ENCODE results near the gene WIPF3.
"Not testable (repeated sequence)": the region's sequence is repeated elsewhere in the genome, so short reads cannot be mapped to it uniquely, and the experiment has no call there.

The WIPF3 gene

DNA sequence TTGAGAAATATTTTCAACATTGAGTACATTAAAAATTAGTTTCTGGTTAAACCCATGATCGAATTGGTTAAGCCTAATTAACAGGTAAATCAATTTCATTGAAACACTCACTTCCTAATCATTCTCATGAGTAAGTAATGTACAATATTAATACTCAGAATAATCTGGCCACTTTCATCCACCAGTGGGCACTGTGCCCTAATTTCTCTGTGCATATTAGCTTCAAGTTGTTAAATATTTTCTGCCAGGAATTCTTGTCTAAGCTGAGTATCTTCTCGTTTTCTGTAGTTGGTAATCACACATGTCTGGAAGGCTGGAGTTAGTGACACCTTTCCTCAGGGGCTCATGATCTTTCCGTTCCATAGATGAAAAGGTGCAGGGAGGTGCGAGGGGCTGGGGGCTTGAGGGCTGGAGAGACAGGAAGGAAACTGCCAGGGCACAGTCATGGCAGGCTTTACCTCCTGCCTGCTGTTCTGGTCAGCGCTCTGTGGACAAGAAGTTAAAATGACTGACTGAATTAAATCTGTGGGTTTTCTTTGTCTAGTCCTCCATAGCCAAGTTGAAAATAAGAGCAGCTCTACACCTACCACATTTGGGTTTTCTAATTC lies 71.9 kb downstream of the WIPF3 start:
- DNase-seq (ENCODE audit: low read depth in 1 of 2, low spot score in 1 of 2), result no peak

DNA sequence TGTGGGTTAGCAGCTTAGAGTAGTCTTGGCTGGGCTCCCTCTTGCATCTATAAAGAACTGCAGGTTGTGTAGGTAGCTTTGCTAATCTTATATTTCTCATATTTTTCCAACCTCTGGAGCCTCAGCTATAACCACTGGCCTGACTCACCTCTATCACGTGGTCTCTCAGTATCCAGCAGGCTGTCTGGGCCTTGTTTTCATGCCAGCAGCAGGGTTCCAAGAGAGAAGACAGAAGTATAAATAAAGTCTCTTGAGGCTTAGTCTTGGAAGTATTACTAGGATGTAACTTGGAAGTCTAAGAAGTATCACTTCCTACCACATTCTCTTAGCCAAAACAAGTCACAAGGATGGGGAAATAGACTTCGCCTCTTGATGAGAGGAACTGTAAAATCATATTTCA lies 73.3 kb downstream of the WIPF3 start:
- DNase-seq (ENCODE audit: low read depth in 1 of 2, low spot score in 1 of 2), result no peak

DNA sequence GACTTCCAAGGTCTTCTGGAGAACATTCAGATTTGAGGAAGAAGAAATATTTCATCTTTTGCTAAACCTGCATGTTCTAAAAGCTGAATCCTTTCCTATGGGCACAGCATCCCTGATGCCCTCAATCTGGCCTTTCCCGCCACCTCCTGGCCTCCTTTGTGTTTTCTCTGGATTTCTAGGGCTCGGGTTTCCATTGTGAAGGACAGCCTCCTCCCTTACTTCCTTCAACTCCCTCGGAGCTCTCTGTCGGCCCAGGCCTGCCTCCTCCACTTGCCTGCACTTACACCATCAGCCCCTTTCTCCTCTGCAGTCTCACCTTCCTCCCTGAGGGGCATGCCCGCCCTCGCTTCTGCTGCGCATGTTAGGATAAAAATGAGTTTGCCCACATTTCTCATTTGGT lies 75.4 kb downstream of the WIPF3 start:
- DNase-seq (ENCODE audit: low read depth in 1 of 2, low spot score in 1 of 2), result no peak

DNA sequence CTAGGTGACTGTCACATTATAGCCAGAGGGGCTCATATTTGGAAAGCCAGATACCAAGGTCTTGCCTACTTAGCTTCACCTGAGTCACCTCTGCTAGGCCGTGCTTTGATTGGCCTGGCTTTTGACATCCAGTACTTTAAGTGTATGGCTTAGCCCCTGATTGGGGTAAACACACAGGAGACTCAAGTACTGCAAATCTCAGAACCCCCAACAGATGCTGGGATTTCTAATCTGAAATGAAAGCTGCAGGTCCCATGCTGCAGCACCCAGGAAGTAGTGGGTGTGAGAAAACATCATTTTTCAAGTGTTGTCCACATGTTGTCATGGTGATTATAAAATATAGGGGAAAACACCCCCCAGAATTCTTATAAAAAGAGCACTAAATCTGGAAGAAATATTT lies 76.2 kb downstream of the WIPF3 start:
- no peak for DNase-seq (ENCODE audit: low read depth in 1 of 2, low spot score in 1 of 2)

DNA sequence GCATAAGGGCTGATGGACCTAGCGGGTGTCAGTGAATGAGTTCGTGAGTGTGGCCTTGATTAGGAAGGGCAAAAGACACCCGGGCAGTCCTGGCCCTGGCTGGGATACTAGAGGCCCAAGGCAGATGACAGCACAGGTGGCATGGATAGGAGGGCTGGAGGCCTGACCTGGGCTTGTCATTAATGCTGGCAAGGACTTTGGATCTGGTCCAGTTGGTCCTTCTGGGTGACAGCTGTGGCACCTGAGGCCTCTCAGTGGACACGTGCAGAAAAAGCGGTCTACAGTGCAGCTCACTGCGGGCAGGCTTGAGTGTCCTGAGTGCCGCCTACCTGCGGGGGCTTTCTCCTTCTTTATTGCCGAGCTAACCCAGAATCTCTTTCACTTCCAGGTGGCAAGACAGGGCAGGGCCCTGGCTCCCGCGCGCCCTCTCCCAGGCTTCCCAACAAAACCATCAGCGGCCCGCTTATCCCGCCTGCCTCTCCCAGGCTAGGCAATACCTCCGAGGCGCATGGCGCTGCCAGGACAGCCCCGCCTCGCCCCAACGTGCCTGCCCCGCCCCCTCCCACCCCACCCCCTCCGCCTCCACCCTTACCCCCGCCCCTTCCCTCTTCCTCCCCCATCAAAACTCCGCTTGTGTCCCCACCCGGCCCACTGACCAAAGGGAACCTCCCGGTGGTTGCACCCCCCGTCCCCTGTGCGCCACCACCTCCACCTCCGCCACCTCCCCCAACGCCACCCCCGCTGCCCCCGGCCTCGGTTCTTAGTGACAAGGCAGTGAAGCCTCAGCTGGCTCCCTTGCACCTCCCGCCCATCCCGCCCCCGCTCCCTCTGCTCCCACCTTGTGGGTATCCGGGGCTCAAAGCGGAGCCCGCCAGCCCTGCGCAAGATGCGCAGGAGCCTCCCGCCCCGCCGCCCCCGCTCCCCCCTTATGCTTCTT lies 77.4 kb downstream of the WIPF3 start:
- DNase-seq (ENCODE audit: low read depth in 1 of 2, low spot score in 1 of 2), result no peak

DNA sequence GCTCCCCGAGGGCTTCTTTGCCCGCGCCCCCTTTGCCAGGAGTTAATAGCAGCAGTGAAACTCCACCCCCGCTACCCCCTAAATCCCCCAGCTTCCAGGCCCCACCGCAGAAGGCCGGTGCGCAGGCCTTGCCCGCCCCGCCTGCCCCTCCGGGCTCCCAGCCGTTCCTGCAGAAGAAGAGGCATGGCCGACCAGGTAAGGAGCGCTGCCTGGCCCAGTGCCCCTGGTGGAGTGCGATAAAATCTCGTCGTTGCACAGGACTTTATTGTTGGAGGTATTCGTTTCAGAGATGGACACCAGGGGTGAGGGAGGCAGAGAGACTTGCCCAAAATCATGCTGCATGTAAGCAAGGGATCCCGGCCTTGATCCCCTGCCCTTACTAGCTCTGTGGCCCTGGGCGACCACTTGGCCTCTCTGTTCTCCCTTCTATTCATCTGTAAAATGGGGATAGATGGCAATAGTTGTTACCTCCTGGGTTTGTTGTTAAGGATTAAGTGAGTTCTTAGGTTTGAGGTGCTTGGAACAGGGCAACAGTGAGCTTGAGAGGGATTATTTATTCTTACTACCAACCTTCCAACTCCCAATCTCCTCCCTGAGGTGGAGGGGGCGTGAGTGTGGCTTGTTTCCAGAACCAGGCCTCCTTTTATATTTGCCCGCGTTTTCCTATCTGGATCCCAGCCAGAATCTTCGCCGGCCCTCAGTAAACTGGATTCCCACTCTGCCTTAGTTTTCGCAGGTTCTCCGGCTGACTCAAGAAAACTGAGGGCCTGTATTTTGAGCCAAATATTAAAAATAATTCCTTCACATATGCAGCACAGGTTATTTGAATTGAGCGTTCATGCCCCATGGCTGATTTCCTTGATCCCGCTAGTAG lies 78.3 kb downstream of the WIPF3 start:
- no peak for DNase-seq (ENCODE audit: low read depth in 1 of 2, low spot score in 1 of 2)

DNA sequence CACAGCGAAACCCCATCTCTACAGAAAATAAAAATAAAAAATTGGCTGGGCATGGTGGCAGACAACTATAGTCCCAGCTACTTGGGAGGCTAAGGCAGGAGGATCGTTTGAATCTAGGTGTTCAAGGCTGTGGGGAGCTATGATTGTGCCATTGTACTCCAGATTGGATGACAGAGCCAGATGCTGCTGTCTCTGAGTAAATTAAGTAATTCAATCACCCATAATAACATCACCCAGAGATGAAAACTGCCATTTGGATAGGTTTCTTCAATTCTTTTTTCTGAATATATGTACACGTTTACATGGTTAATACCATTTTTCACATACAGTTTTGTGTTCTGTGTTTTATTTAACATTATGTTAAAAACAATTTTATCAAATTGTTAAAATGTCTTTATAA lies 79.3 kb downstream of the WIPF3 start:
- DNase-seq (ENCODE audit: low read depth in 1 of 2, low spot score in 1 of 2), result no peak

DNA sequence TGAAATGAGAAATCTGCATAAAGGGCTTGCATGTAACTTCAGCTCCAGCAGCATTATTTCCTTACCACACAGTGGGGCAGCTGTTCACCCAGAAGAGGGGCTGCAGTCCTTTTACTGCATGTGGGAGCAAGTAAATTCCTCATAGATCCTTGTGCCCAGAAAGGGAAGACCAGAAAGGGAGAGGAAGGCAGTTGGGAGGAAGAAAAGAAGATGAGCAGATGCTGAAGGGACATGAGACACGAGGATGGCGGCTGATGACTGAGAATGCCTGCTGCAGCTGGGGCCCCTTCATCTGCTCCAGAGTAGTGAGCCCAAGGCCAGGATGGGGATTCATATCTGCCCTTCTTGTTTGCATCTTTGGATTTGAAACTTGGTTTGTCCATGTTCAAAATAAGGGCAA lies 80.5 kb downstream of the WIPF3 start:
- DNase-seq (ENCODE audit: low read depth in 1 of 2, low spot score in 1 of 2), result no peak

DNA sequence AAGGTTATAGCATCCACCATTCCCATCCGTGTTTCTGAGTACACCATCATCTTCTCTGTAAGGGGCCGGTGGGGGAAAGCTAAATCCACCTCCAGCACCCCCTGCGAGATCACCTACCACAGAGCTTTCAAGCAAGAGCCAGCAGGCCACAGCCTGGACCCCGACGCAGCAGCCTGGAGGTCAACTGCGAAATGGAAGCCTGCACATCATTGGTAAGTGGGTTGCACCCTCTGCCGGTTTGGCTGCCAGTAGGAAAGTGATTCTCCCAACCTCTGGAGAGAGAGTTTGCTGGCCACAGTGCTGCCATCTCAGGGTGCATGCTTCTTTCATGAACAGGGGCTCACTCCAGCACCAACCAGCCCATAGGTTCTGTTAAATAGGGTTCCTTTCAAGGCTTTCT lies 81.7 kb downstream of the WIPF3 start:
- DNase-seq (ENCODE audit: low read depth in 1 of 2, low spot score in 1 of 2), result no peak

DNA sequence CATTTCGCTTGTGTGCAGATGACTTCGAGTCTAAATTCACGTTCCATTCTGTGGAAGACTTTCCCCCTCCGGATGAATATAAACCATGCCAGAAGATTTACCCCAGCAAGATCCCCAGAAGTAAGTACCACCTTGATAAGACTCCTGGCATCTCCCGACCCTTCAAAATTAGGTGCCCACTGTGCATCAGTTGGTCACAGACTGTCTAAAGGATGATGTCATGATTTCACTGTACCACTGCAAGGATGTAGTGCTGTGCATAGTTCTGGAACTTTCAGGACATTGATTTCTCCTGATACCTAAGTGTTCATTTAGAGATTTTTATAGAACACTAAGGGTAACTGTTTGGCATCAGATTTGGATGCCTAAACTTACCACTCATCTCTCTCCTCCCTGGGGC lies 83.0 kb downstream of the WIPF3 start:
- no peak for DNase-seq (ENCODE audit: low read depth in 1 of 2, low spot score in 1 of 2)

DNA sequence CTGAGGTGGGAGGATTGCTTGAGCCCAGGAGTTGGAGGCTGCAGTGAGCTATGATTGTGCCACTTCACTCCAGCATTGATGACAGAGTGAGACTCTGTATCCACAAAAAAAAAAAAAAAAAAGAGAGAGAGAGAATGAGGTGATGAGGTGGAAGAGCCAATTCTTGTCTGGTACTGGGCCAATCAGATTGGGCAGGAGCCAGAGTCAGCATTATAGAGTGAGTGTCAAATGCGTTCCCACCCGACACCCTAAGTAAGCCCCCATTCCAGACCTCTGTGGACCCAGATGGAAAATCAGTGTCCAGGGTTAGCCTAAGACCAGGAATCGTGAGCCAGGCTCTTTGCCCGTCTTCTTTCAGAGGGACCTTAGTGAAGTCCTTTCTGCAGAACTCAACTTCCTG lies 83.9 kb downstream of the WIPF3 start:
- DNase-seq (ENCODE audit: low read depth in 1 of 2, low spot score in 1 of 2), result no peak

DNA sequence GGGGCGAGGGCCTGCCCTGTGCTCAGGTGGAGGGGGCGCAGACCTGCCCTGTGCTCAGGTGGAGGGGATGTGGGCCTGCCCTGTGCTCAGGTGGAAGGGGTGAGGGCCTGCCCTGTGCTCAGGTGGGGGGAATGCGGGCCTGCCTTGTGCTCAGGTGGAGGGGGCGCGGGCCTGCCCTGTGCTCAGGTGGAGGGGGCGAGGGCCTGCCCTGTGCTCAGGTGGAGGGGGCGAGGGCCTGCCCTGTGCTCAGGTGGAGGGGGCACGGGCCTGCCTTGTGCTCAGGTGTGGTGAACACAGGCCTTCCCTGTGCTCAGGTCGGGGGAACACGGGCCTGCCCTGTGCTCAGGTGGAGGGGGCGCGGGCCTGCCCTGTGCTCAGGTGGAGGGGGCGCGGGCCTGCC lies 84.5 kb downstream of the WIPF3 start:
- not testable (repeated sequence) for DNase-seq (ENCODE audit: low read depth in 1 of 2, low spot score in 1 of 2)

DNA sequence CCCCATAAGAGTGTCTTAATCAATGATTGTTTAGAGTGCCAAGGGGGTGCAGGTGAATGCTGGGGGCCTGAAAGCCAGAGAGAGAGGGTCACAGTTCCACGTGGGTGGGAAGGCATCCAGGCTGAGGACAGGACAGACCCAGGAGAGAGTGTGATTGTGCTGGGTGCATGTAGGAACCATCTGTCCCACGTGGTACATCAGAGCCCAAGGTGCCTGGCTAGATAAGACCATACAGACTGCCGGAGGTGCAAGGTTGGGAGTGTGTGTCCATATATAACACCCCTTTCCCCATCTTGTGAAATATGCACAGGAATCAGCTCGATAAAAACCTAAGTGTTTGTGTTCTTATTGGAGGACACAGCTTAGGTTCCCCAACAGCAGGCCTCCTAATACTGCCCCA lies 85.5 kb downstream of the WIPF3 start:
- DNase-seq (ENCODE audit: low read depth in 1 of 2, low spot score in 1 of 2), result no peak

DNA sequence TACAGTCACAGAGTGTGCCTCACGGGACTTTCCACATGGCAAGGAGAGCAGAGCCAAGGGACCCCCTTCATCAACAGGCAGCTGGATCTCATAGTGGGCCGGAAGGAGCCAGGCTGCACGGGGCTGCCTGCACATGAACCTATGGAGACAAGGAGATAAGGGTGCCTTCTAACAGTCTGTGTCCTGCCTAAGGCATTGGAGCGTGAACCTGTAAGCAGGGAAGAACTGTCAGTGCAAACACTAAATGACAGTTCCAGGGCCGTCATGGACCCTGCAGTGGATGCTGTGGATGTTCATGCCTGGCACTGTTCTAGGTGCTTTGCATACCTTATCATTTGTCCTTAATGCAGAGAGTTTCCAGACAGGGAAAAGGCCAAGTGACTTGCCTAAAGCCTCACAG lies 85.9 kb downstream of the WIPF3 start:
- no peak for DNase-seq (ENCODE audit: low read depth in 1 of 2, low spot score in 1 of 2)

DNA sequence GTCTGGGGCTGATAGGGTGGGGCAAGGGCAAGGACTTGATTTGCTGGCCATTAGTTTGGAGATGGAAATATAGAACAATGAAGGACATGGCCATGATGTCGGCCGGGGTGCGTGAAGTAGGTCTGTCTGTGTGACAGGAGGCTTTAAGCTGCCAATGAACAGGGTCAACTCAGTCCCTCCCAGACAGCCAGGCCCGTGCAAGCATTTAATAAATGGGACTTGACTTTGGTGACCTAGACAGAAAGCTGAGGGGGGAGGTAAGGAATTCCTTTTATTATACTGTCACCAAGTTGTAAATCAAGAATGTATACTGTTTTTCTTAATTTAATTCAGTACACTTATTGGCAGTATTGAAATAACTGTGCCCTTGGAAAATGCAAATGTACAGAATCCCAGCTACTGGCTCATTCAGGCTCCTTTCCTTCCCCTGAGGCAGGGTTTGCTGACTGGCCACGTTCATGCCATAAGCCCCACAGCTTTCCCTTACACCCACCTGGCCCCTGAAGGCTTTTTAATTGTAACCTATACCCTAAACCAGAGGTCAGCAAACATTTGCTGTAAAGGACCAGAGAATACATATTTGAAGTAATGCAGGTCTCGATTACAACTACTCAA lies 87.2 kb downstream of the WIPF3 start:
- no peak for DNase-seq (ENCODE audit: low read depth in 1 of 2, low spot score in 1 of 2)

DNA sequence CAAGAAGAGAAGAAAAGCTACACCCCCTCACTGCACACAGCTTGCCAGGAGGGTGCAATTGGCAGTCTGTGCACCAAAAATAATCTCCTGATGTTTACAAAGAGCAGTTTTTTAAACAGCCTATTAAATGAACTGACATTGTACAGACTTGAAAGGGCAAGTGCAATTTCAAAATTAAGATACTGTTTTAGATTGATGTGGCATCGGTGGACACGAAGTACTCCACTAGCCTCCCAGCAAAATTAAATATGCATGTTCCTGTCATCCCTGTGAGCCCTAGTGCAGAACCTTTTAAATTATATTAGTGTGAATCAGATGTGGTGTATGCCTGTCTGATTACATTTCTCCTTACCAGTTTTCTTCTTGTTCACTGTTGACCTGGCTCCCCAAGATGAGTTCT lies 87.9 kb downstream of the WIPF3 start:
- DNase-seq (ENCODE audit: low read depth in 1 of 2, low spot score in 1 of 2), result no peak

DNA sequence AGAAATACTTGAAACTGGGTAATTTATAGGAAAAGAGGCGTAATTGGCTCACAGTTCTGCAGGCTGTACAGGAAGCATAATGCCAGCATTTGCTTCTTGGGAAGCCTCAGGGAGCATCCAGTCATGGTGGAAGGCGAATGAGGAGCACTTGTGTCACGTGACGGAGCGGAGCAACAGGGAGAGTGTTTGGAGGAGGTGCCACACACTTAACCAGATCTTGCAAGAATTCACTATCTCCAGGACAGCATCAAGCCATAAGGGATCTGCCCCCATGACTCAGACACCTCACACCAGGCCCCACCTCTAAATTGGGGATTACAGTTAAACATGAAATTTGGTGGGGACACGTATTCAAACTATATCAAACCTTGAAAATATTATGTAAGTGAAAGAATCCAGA lies 89.3 kb downstream of the WIPF3 start:
- DNase-seq (ENCODE audit: low read depth in 1 of 2, low spot score in 1 of 2), result no peak

DNA sequence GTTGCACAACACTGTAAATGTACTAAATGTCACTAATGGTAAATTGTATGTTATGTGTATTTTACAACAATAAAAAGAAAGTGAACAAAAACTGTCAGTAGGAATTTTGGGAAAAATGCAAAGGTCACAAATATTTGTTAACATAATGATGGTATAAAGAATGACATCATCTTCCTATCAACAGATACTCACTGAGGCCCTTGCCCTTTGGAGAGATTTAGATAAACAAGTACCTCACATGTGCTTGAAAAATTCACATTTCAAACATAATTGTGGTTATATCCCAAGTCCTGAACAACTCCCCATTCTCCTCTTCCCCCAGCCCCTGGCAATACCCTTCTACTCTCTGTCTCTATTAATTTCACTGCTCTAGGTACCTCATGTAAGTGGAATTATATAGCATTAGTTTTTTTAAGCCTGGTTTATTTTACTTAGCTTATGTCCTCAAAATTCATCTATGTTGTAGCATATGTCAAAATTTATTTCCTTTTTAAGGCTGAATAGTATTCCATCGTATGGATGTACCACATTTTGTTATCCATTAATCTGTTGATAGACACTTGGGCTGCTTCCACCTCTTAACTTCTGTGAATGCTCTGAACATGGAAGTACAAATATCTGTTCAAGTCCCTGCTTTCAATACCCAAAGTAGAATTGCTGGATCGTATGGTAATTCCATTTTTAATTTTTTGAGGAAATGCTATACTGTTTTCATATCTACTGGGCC lies 90.5 kb downstream of the WIPF3 start:
- no peak for DNase-seq (ENCODE audit: low read depth in 1 of 2, low spot score in 1 of 2)

DNA sequence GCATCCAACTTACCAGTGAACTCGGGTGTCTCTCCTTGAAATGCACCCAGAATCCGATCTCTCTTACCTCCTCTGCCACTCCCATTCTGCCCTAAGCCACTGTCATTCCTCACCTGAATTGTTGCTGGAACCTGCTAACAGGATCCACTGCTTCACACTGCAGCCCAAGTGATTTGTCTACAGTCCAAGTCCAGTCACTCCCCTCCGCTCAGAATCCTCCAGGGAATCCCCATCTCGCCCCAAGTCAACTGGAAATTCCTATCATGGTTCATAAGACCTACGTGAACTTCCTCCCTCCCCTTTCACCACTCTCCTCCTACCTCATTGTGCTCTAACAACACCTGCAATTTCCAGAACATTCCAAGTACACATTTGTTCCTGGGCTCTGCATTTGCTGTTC lies 92.0 kb downstream of the WIPF3 start:
- no peak for DNase-seq (ENCODE audit: low read depth in 1 of 2, low spot score in 1 of 2)

DNA sequence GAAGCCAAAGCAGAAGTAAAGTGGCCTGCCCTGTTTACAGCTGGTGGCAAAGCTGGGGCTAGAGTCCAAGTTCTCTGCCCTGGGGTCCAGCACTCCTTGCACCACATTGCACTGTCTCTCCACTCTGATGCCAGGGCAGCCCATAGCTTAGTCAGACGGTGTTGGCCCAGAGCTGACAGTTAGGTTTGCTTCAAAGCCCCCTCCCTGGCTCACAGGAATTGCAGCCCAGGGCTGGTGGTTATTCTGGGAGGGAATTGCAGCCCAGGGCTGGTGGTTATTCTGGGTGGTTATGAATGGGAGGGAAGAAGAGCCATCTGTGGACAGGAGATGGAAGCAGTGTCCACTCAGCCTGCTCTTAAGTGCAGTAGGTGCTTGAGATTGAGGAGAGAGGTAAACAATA lies 94.4 kb downstream of the WIPF3 start:
- DNase-seq (ENCODE audit: low read depth in 1 of 2, low spot score in 1 of 2), result no peak
